ENCODE results near the gene SYT7.
A peak's percentile ranks its signal among the peaks of the same experiment; 100 is the strongest.

Gene SYT7

GRCh38 chr11:61574611-61575010, 6.3 kb downstream of the SYT7 start:
- no peak for TF ChIP-seq CTCF (IDR thresholded peaks at IDR 0.05; ENCODE audit: insufficient read depth, missing control alignments)
- no peak for FAIRE-seq

DNA sequence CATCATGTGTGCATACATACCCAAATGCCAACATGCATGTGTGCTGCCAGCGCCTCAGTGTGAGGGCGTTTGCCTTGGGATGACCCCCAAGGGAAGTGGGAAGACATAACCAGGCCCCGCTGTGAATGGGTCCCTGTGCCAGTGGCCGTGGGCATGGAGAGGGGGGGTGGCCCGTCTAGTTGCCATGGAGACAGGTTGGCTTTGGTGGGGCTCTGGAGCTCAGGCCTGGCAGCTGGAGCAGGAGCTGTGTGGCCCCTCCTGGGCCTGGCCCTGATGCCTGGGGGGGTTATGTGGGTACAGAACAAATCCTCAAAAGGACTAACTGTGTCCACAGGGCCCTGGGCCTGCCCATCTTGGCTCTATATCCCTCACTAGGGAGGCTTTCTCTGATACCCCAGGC, 8.0 kb downstream of the SYT7 start:
- DNase-seq (ENCODE audit: insufficient read length, low spot score) (no peak), FAIRE-seq (no peak)
- no peak for TF ChIP-seq CTCF (IDR thresholded peaks at IDR 0.05; ENCODE audit: insufficient read depth, missing control alignments)

More at GRCh38 chr11:61574611-61575010, 6.3 kb downstream of the SYT7 start:
- no peak for DNase-seq (ENCODE audit: insufficient read length, low spot score)

GRCh38 chr11:61571869-61572268, 9.0 kb downstream of the SYT7 start:
- FAIRE-seq (no peak), DNase-seq (ENCODE audit: insufficient read length, low spot score) (no peak)
- no peak for TF ChIP-seq CTCF (IDR thresholded peaks at IDR 0.05; ENCODE audit: insufficient read depth, missing control alignments)

GRCh38 chr11:61571337-61571736, 9.5 kb downstream of the SYT7 start:
- DNase-seq (ENCODE audit: insufficient read length, low spot score) (no peak), FAIRE-seq (no peak)
- TF ChIP-seq CTCF (IDR thresholded peaks at IDR 0.05; ENCODE audit: insufficient read depth, missing control alignments) = no peak

- DNase-seq (ENCODE audit: insufficient read length, low spot score) (no peak), FAIRE-seq (no peak)
- no peak for TF ChIP-seq CTCF (IDR thresholded peaks at IDR 0.05; ENCODE audit: insufficient read depth, missing control alignments)
These were observed 11.2 kb downstream of the SYT7 start for GRCh38 chr11:61569701-61570100.

GRCh38 chr11:61569018-61569417, 11.9 kb downstream of the SYT7 start:
- DNase-seq (ENCODE audit: insufficient read length, low spot score) (no peak), FAIRE-seq (no peak)
- TF ChIP-seq CTCF (IDR thresholded peaks at IDR 0.05; ENCODE audit: insufficient read depth, missing control alignments) = no peak

GRCh38 chr11:61567286-61568061, 13.4 kb downstream of the SYT7 start:
- FAIRE-seq = no peak
- no peak for DNase-seq (ENCODE audit: insufficient read length, low spot score)
- peak; percentile 48 for TF ChIP-seq CTCF (IDR thresholded peaks at IDR 0.05; ENCODE audit: insufficient read depth, missing control alignments)

All from D721Med (cell line).